HG02970 (cell line): Measurements from ENCODE around the gene DLG2.

Source experiments
- ATAC-seq: cut with Tn5 transposase; IDR thresholded peaks from one replicate; pipeline ENCODE4 v1.9.1; 2021; ENCODE audit warnings: mild to moderate bottlenecking, moderate library complexity, moderate number of reproducible peaks; ENCODE audit not compliant: unreplicated experiment, low FRiP score

The DLG2 gene

GRCh38 chr11:83659466-83659865 is 1967.7 kb downstream of the DLG2 start:
- no peak for ATAC-seq

- ATAC-seq = no peak
Measured at GRCh38 chr11:83656796-83657330, 1970.3 kb downstream of the DLG2 start.

DNA sequence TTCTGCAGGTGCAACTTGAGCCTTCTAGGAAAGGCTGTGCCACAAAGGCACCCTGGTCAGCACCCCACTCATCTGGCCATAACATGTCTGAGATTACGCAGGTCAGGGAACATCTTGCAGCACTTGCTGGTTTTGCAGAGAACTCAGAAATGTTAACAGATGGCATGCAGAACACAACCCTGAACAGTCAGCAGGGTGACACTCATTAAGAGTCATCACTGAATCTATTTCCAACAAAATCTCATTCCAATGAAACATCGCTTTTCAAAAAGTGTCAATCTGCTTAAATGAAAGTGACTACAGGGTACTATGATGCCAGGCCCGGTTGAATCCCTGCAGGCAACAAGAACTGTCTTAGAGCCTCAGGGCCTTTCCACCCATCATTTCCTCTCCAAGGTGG is 1971.2 kb downstream of the DLG2 start:
- ATAC-seq = no peak

DNA sequence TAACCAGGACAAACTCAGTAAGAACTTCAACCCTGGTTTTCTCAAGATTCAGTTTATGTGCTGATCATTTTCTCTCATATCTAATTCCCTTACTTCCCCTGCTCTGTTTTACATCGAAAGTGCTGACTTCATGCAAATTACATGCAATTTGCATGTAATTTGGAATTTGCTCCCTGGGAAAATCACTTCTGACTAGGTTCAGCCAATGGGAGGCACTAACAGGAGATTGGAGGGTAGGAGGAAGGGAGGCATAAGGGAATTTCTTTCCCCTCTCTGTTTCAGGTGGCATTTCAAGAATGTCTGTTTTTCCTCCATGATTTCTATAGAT is 1977.7 kb downstream of the DLG2 start:
- no peak for ATAC-seq

DNA sequence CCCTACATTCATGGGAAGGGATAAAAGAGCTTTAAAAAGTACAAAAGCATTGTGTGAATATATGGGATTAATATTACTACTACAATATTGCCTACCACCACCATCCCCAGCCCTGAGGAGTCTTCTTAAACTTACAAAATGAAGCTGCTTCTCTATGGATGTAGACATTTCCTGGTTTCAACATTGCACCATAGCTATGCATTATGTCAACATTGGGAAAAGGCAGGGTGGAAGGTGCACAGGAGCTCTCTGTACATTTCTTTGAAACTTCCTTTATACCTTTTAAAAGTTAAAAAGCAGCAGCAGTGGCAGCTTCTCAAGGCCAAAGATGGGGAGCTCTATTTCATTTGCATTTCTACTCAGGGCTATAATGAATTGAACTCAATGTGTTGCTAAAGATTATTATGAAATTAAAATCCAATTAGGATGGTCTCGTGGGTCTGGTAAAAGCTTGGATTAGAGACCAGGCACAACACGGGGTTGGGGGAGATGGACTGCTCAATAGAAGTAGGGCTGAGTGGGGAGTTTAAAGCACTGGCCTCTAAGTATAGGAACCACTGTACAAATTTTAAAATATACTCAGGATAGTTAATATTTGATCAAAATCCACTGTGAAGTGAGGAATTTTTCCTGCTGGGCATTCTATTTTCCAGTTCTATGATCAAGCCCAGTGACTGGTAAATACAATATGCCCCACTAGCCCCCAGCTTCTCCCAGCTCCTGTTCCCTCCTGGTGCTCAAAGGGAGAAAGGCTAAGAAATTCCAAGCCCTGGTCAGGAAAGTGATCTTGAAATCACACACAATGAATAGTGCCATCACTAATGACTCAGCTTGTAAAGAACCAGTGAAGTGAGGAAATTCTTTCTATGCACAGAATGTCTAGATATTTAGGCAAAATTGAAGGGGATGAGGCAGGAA is 1978.3 kb downstream of the DLG2 start:
- no peak for ATAC-seq

GRCh38 chr11:83645561-83645960 is 1981.6 kb downstream of the DLG2 start:
- ATAC-seq = no peak

DNA sequence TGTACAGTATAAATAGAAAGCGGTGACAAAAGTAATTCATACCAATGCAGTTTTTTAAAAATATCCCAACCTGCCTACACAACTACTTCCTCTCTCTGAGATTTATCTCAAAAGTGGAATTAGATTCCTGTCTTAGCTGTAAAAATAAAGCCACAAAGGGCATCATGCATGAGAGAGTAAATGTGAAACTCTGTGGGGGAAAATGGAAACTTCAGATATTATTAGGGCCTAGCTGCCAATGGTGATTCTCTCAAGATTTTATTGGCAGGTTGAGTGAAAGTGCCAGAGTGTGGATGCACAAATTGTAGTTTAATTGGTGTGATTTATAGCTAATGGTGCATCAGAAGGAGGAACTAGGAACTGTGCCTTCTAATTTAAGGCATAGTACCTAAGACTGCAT is 1984.0 kb downstream of the DLG2 start:
- ATAC-seq = no peak

GRCh38 chr11:83642500-83642899 is 1984.6 kb downstream of the DLG2 start:
- no peak for ATAC-seq

GRCh38 chr11:83641511-83641910 is 1985.6 kb downstream of the DLG2 start:
- ATAC-seq = no peak

DNA sequence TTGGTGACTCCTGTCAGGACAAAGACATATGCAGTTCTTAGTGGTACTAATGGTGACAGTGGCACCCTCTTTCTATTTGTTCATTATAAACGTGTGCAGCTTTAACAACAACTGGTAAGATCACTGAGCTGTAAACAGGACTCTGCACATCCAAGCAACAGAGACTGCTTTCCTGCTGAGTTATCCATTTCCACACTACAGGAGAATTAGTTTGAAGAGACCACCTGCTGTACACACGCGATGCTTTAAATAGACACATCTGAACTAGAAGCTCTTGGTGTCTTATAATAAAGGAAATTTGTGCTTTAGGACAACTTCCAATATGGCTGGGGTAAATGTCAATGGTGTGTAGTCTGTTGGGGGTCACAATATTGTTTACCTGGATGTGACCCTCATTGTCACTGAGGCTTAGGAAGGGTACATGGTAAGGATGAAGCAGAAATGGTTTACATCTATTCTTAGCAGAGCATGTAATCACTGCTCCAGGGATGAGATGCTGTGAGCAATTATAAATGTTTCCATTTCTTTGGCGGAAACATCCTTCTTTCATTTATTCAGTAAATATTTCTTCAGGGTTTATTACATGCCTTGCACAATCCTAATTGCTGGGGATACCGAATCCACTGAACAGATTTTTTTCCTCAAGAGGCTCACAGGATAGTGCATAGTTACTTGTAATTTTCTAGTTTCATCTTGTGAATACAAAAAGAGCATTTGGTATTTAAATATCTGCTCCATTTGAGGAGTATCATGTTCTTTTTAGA is 1987.0 kb downstream of the DLG2 start:
- ATAC-seq = no peak

- no peak for ATAC-seq
Measured at GRCh38 chr11:83635166-83635565, 1992.0 kb downstream of the DLG2 start.

DNA sequence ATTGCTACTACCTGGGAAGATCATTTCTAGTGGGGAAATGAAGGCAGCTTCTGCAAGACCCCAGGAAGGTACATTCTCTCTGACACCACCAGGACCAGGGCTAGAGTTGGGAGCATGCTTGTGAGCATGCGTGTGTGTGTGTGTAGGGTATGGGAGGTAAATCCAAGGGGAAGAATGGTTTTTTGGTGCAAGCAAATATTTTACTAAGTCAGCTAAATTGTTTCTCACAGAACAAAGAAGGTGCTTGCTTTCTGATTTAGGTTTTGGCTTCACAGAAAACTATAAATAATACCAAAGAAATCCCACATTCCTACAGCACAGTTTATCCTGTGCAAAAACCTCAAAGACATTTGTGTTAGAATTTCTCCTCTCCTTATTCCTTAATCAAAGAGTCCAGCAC is 1996.9 kb downstream of the DLG2 start:
- ATAC-seq = no peak

DNA sequence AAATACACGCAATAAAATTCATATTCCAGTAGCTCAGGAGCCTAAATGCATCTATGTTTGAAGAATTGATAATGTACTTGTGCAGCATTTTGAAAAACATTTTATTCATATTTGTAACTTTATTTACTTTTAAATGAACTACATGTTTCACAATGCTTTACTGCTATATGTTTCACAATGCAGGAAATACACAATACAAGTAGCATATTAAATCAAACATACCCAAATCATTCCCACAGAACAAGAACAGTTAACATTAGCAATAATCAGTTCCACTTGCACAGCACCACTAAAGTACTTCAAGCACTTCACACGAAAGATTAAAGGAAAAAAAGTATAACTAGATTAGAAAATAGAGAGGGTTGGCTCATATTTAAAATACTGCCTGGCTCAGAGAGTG is 1997.4 kb downstream of the DLG2 start:
- no peak for ATAC-seq

GRCh38 chr11:83628622-83629355 is 1998.4 kb downstream of the DLG2 start:
- no peak for ATAC-seq

- no peak for ATAC-seq
Measured at GRCh38 chr11:83625336-83625735, 2001.8 kb downstream of the DLG2 start.

- no peak for ATAC-seq
Measured at GRCh38 chr11:83617671-83618070, 2009.5 kb downstream of the DLG2 start.

GRCh38 chr11:83613767-83614121 is 2013.4 kb downstream of the DLG2 start:
- ATAC-seq = peak; percentile 1

GRCh38 chr11:83612891-83613766 is 2014.0 kb downstream of the DLG2 start:
- peak; percentile 45 for ATAC-seq

DNA sequence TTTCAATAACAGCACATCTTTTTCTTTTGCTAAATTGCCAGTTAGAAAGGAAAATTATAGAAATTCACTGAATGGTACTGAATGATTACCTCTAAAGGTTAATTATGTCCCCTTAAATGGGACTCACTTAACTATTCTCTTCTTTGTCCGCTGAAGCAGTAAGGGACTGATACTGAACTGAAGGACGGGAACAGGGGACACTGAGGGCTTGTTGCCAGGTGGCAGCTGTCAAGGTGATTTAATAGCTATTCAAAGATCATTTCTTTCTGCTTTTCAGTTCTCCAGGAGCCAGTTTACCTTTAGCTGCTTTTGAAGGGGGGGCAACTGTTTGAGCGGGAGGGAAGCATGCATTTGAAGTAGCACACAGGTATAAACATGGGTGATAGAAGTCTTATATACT is 2015.5 kb downstream of the DLG2 start:
- no peak for ATAC-seq

DNA sequence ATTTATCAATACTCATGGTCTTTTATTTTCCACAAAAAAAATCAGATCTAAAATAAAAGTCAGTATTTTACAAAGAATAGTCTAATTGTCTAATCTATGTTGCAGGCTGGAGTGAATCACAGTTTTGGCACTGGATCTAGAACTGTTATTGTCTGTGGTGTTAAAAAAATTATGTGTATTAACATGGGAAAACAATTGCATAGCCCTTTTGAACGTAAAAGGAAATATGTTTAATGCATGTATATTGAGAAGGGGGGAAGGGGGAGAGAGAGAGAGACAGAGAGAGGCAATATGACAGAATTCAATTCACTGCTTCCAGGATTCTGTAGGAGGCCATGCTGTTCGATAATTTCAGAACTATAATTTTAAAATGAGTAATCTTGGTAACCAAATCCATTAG is 2016.1 kb downstream of the DLG2 start:
- ATAC-seq = no peak
